Peyer's patch (tissue), 4 donors: Measurements from ENCODE around the gene AP3D1.

ENCODE experiments used
- POLR2A ChIP-seq, 2 donors: fragments of 450-650 bp; IDR thresholded peaks; one replicate each; pipeline ENCODE4 v1.5.1; 2017; ENCODE audit warnings: antibody characterized with exemption in 2 of 2, mild to moderate bottlenecking in 2 of 2, moderate library complexity in 2 of 2
- TF ChIP-seq, protein P1 (sequence below), 6 experiments: fragments of 450-650 bp in 4 of 6; fragments of 200-600 bp in 2 of 6; sonication (generic) in 1 of 6; IDR thresholded peaks; one replicate each; pipeline ENCODE4 v1.5.1; 2017 to 2019; ENCODE audit warnings: antibody characterized with exemption in 6 of 6, mild to moderate bottlenecking in 3 of 6, moderate library complexity in 1 of 6

DNA sequence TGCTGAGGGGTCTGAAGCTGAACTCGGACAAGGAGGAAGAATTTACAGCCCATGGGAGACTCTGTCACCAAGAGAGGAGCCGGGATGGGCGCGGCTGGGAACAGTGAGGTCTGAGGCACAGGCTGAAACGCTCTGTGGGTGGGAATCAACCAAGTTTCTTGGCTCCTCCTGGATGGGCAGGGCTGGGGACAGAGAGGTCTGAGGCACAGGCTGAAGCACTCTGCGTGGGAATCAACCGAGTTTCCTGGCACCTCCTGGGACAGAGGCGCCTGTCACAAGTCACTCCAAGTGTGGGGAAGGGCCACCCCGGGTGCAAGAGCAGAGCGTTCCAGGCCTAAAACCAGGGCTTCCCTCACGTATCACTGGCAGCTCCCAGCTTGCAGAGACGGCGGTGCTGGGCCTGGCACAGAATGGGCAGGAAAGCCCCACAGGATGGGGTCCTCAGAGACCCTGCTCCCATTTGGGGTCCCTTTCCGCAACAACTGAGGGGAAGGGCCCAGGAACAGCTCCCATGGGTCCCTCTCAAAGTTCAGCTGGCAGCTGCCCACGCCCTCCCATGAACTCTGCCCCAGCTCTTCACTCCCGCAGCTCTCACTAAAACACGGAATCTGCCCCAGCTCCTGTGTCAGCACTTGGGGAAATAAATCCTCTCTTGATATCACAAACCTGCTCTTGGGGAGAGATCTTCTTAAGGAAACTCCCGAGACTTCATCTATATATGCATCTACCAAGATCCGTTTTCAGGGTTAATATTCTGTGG is 18.5 kb downstream of the AP3D1 start:
- TF ChIP-seq POLR2A (IDR thresholded peaks at IDR 0.05) = no peak
- TF ChIP-seq, protein P1, sequence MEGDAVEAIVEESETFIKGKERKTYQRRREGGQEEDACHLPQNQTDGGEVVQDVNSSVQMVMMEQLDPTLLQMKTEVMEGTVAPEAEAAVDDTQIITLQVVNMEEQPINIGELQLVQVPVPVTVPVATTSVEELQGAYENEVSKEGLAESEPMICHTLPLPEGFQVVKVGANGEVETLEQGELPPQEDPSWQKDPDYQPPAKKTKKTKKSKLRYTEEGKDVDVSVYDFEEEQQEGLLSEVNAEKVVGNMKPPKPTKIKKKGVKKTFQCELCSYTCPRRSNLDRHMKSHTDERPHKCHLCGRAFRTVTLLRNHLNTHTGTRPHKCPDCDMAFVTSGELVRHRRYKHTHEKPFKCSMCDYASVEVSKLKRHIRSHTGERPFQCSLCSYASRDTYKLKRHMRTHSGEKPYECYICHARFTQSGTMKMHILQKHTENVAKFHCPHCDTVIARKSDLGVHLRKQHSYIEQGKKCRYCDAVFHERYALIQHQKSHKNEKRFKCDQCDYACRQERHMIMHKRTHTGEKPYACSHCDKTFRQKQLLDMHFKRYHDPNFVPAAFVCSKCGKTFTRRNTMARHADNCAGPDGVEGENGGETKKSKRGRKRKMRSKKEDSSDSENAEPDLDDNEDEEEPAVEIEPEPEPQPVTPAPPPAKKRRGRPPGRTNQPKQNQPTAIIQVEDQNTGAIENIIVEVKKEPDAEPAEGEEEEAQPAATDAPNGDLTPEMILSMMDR (IDR thresholded peaks at IDR 0.05) = no peak
